Measurements from ENCODE around the gene PDZD2. TPM values are rescaled to one million over a fixed set of nuclear protein-coding genes. Genes with fewer than 3 reads are reported as not detected.

The PDZD2 gene
- total RNA-seq, 5 donors from 2014 or later (not counting 1 experiment from before 2014, with no cell fraction given), result 0.66 to 2.2 (median 1.2) TPM

DNA sequence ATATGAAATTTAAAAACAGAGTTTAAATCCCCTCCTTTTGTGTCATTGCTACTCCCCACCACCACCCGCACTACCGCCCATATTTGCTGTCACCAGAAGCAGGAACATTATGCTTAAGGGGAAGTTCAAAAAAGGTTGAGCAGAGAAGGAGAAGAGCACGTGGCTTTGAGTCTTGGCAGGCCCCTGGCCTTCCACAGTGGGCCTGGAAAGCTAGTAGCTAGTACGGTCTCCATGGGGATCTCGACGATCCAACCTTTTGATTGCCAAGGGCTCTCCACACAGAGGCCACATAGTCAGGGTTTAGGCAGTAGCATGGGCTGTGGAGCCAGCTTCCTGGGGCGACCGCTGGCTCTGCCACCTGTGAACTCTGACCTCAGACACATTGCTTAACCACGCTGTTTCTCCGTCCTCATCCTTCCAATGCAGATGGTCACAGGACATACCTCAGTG, 445.1 kb downstream of the PDZD2 start:
- no peaks in the 10 kb centered on the region for H3K9me3 ChIP-seq
- CTCF ChIA-PET, result interaction anchor here in 1 of 2 donors (1.0 kb wide), 1 partner anchor 9 kb away, joined by 4 read pairs; no protein-coding TSS in a partner anchor
- DNase-seq (no peak), ATAC-seq (replicated peaks in 1 of 4) (no peak)
- POLR2A ChIA-PET, result no interaction called here
- H3K4me3 Mint-ChIP-seq, result no peak overlapping the region
- no peaks in the 10 kb centered on the region for H3K27me3 Mint-ChIP-seq
- no peaks in the 10 kb centered on the region for H3K4me1 ChIP-seq (ENCODE audit: control insufficient read depth in 1 of 2, extremely low read depth in 1 of 2, insufficient read depth in 2 of 2, low read length in 2 of 2)
- peaks cover 5% of the 10 kb centered on the region for H3K36me3 Mint-ChIP-seq
- H3K4me1 Mint-ChIP-seq, result no peaks in the 10 kb centered on the region
- no peaks in the 10 kb centered on the region for H3K36me3 ChIP-seq (ENCODE audit: control insufficient read depth in 2 of 2, extremely low read depth in 1 of 2, insufficient read depth in 1 of 2, low read length in 1 of 2)
- H3K27ac ChIP-seq (ENCODE audit: low read length), result no peak overlapping the region
- WGBS (ENCODE audit: insufficient coverage), result 57% methylated on average over 2 of the region's 10 CpGs
- H3K27ac Mint-ChIP-seq, result no peak overlapping the region
- no peaks in the 10 kb centered on the region for H3K27me3 ChIP-seq (replicated peaks in 1 of 2; ENCODE audit: control insufficient read depth in 2 of 2, extremely low read depth in 1 of 2, insufficient read depth in 2 of 2, low read length in 1 of 2)
- no peaks in the 10 kb centered on the region for H3K9me3 Mint-ChIP-seq
- H3K4me3 ChIP-seq (ENCODE audit: control insufficient read depth in 1 of 2, extremely low read depth in 1 of 2, low read length in 1 of 2), result no peak overlapping the region

DNA sequence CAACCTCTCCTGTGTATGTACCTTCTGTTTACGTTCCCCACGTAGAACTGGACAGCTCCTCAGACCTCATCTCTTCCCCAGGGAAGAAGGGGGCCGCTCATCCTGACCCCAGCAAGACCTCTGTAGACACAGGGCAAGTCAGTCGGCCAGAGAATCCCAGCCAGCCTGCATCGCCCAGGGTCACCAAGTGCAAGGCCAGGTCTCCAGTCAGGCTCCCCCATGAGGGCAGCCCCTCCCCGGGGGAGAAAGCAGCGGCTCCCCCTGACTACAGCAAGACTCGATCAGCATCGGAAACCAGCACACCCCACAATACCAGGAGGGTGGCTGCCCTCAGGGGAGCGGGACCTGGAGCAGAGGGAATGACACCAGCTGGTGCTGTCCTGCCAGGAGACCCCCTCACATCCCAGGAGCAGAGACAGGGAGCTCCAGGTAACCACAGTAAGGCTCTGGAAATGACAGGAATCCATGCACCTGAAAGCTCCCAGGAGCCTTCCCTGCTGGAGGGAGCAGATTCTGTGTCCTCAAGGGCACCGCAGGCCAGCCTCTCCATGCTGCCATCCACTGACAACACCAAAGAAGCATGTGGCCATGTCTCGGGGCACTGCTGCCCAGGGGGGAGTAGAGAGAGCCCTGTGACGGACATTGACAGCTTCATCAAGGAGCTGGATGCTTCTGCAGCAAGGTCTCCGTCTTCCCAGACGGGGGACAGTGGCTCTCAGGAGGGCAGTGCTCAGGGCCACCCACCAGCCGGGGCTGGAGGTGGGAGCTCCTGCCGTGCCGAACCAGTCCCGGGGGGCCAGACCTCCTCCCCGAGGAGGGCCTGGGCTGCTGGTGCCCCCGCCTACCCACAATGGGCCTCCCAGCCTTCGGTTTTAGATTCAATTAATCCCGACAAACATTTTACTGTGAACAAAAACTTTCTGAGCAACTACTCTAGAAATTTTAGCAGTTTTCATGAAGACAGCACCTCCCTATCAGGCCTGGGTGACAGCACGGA, 448.5 kb downstream of the PDZD2 start:
- H3K36me3 Mint-ChIP-seq, result peaks cover 5% of the 10 kb centered on the region
- Histone ChIP-seq H3K27me3 (replicated peaks in 1 of 2; ENCODE audit: control insufficient read depth in 2 of 2, extremely low read depth in 1 of 2, insufficient read depth in 2 of 2, low read length in 1 of 2) (no peaks in the 10 kb centered on the region), H3K36me3 (ENCODE audit: control insufficient read depth in 2 of 2, extremely low read depth in 1 of 2, insufficient read depth in 1 of 2, low read length in 1 of 2) (no peaks in the 10 kb centered on the region), H3K27ac (ENCODE audit: low read length) (no peak overlapping the region), H3K4me3 (ENCODE audit: control insufficient read depth in 1 of 2, extremely low read depth in 1 of 2, low read length in 1 of 2) (no peak overlapping the region), H3K9me3 (no peaks in the 10 kb centered on the region), H3K4me1 (ENCODE audit: control insufficient read depth in 1 of 2, extremely low read depth in 1 of 2, insufficient read depth in 2 of 2, low read length in 2 of 2) (no peaks in the 10 kb centered on the region)
- CTCF ChIA-PET, result interaction anchor here in 1 of 2 donors (0.6 kb wide), 1 partner anchor 8 kb away, joined by 3 read pairs; no protein-coding TSS in a partner anchor
- 91% methylated on average over 20 of the region's 24 CpGs for WGBS (ENCODE audit: insufficient coverage)
- no peak overlapping the region for H3K4me3 Mint-ChIP-seq
- H3K9me3 Mint-ChIP-seq, result no peaks in the 10 kb centered on the region
- no peaks in the 10 kb centered on the region for H3K4me1 Mint-ChIP-seq
- H3K27ac Mint-ChIP-seq, result no peak overlapping the region
- DNase-seq, result no peak
- no peak for ATAC-seq (replicated peaks in 1 of 4)
- H3K27me3 Mint-ChIP-seq, result no peaks in the 10 kb centered on the region
- POLR2A ChIA-PET, result no interaction called here

DNA sequence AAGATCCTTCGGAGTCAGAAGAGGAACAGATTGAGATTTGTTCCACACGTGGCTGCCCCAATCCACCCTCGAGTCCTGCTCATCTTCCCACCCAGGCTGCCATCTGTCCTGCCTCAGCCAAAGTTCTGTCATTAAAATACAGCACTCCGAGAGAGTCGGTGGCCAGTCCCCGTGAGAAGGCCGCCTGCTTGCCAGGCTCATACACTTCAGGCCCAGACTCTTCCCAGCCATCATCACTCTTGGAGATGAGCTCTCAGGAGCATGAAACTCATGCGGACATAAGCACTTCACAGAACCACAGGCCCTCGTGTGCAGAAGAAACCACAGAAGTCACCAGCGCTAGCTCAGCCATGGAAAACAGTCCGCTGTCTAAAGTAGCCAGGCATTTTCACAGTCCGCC, 449.3 kb downstream of the PDZD2 start:
- WGBS (ENCODE audit: insufficient coverage), result 89% methylated on average over 9 of the region's 12 CpGs
- Histone ChIP-seq H3K36me3 (ENCODE audit: control insufficient read depth in 2 of 2, extremely low read depth in 1 of 2, insufficient read depth in 1 of 2, low read length in 1 of 2) (no peaks in the 10 kb centered on the region), H3K9me3 (no peaks in the 10 kb centered on the region), H3K4me1 (ENCODE audit: control insufficient read depth in 1 of 2, extremely low read depth in 1 of 2, insufficient read depth in 2 of 2, low read length in 2 of 2) (peaks cover 0 to 3% of the 10 kb centered on the region in 2 experiments), H3K27ac (ENCODE audit: low read length) (no peak overlapping the region), H3K27me3 (replicated peaks in 1 of 2; ENCODE audit: control insufficient read depth in 2 of 2, extremely low read depth in 1 of 2, insufficient read depth in 2 of 2, low read length in 1 of 2) (no peaks in the 10 kb centered on the region), H3K4me3 (ENCODE audit: control insufficient read depth in 1 of 2, extremely low read depth in 1 of 2, low read length in 1 of 2) (no peak overlapping the region)
- Mint-ChIP-seq H3K27ac (no peak overlapping the region), H3K4me3 (no peak overlapping the region), H3K36me3 (peaks cover 5% of the 10 kb centered on the region), H3K27me3 (no peaks in the 10 kb centered on the region), H3K9me3 (no peaks in the 10 kb centered on the region), H3K4me1 (peaks cover 2 to 4% (median 3%) of the 10 kb centered on the region in 3 donors)
- CTCF ChIA-PET, result no interaction called here
- POLR2A ChIA-PET, result no interaction called here
- ATAC-seq (replicated peaks in 1 of 4) (no peak), DNase-seq (no peak)

DNA sequence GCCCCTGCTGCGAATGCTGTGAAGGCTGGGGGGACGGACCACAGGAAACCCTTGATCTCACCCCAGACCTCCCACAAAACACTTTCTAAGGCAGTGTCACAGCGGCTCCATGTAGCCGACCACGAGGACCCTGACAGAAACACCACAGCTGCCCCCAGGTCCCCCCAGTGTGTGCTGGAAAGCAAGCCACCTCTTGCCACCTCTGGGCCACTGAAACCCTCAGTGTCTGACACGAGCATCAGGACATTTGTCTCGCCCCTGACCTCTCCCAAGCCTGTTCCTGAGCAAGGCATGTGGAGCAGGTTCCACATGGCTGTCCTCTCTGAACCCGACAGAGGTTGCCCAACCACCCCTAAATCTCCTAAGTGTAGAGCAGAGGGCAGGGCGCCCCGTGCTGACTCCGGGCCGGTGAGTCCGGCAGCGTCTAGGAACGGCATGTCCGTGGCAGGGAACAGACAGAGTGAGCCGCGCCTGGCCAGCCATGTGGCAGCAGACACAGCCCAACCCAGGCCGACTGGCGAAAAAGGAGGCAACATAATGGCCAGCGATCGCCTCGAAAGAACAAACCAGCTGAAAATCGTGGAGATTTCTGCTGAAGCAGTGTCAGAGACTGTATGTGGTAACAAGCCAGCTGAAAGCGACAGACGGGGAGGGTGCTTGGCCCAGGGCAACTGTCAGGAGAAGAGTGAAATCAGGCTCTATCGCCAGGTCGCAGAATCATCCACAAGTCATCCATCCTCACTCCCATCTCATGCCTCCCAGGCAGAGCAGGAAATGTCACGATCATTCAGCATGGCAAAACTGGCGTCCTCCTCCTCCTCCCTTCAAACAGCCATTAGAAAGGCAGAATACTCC, 450.4 kb downstream of the PDZD2 start:
- Mint-ChIP-seq H3K9me3 (no peaks in the 10 kb centered on the region), H3K4me3 (no peak overlapping the region), H3K36me3 (peaks cover 5% of the 10 kb centered on the region), H3K4me1 (peaks cover 4 to 6% (median 5%) of the 10 kb centered on the region in 3 donors), H3K27ac (no peak overlapping the region), H3K27me3 (no peaks in the 10 kb centered on the region)
- Histone ChIP-seq H3K4me1 (ENCODE audit: control insufficient read depth in 1 of 2, extremely low read depth in 1 of 2, insufficient read depth in 2 of 2, low read length in 2 of 2) (peaks cover 0 to 5% of the 10 kb centered on the region in 2 experiments), H3K36me3 (ENCODE audit: control insufficient read depth in 2 of 2, extremely low read depth in 1 of 2, insufficient read depth in 1 of 2, low read length in 1 of 2) (no peaks in the 10 kb centered on the region), H3K27me3 (replicated peaks in 1 of 2; ENCODE audit: control insufficient read depth in 2 of 2, extremely low read depth in 1 of 2, insufficient read depth in 2 of 2, low read length in 1 of 2) (no peaks in the 10 kb centered on the region), H3K4me3 (ENCODE audit: control insufficient read depth in 1 of 2, extremely low read depth in 1 of 2, low read length in 1 of 2) (no peak overlapping the region), H3K9me3 (no peaks in the 10 kb centered on the region), H3K27ac (ENCODE audit: low read length) (no peak overlapping the region)
- POLR2A ChIA-PET, result no interaction called here
- CTCF ChIA-PET, result no interaction called here
- ATAC-seq (replicated peaks in 1 of 4), result no peak
- no peak for DNase-seq
- WGBS (ENCODE audit: insufficient coverage), result 80% methylated on average over 28 of the region's 30 CpGs

DNA sequence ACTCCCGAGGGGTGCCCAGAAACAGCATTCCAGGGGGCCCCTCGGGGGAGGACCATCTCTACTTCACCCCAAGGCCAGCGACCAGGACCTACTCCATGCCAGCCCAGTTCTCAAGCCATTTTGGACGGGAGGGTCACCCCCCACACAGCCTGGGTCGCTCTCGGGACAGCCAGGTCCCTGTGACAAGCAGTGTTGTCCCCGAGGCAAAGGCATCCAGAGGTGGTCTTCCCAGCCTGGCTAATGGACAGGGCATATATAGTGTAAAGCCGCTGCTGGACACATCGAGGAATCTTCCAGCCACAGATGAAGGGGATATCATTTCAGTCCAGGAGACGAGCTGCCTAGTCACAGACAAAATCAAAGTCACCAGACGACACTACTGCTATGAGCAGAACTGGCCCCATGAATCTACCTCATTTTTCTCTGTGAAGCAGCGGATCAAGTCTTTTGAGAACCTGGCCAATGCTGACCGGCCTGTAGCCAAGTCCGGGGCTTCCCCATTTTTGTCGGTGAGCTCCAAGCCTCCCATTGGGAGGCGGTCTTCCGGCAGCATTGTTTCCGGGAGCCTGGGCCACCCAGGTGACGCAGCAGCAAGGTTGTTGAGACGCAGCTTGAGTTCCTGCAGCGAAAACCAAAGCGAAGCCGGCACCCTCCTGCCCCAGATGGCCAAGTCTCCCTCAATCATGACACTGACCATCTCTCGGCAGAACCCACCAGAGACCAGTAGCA, 451.3 kb downstream of the PDZD2 start:
- Mint-ChIP-seq H3K9me3 (no peaks in the 10 kb centered on the region), H3K4me1 (peaks cover 4 to 6% (median 5%) of the 10 kb centered on the region in 3 donors), H3K27ac (no peak overlapping the region), H3K27me3 (no peaks in the 10 kb centered on the region), H3K36me3 (peaks cover 5% of the 10 kb centered on the region), H3K4me3 (no peak overlapping the region)
- DNase-seq, result no peak
- H3K4me3 ChIP-seq (ENCODE audit: control insufficient read depth in 1 of 2, extremely low read depth in 1 of 2, low read length in 1 of 2), result no peak overlapping the region
- no peaks in the 10 kb centered on the region for H3K9me3 ChIP-seq
- no peak overlapping the region for H3K27ac ChIP-seq (ENCODE audit: low read length)
- POLR2A ChIA-PET, result no interaction called here
- H3K4me1 ChIP-seq (ENCODE audit: control insufficient read depth in 1 of 2, extremely low read depth in 1 of 2, insufficient read depth in 2 of 2, low read length in 2 of 2), result peaks cover 0 to 5% of the 10 kb centered on the region in 2 experiments
- CTCF ChIA-PET, result interaction anchor here in 1 of 2 donors (0.7 kb wide), 2 partner anchors 21 to 504 kb away, joined by 8 to 12 read pairs; no protein-coding TSS in a partner anchor
- H3K36me3 ChIP-seq (ENCODE audit: control insufficient read depth in 2 of 2, extremely low read depth in 1 of 2, insufficient read depth in 1 of 2, low read length in 1 of 2), result no peaks in the 10 kb centered on the region
- 92% methylated on average over 19 of the region's 24 CpGs for WGBS (ENCODE audit: insufficient coverage)
- ATAC-seq (replicated peaks in 1 of 4), result no peak
- no peaks in the 10 kb centered on the region for H3K27me3 ChIP-seq (replicated peaks in 1 of 2; ENCODE audit: control insufficient read depth in 2 of 2, extremely low read depth in 1 of 2, insufficient read depth in 2 of 2, low read length in 1 of 2)

DNA sequence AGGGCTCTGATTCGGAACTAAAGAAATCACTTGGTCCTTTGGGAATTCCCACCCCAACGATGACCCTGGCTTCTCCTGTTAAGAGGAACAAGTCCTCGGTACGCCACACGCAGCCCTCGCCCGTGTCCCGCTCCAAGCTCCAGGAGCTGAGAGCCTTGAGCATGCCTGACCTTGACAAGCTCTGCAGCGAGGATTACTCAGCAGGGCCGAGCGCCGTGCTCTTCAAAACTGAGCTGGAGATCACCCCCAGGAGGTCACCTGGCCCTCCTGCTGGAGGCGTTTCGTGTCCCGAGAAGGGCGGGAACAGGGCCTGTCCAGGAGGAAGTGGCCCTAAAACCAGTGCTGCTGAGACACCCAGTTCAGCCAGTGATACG, 451.8 kb downstream of the PDZD2 start:
- Histone ChIP-seq H3K27ac (ENCODE audit: low read length) (no peak overlapping the region), H3K9me3 (no peaks in the 10 kb centered on the region), H3K27me3 (replicated peaks in 1 of 2; ENCODE audit: control insufficient read depth in 2 of 2, extremely low read depth in 1 of 2, insufficient read depth in 2 of 2, low read length in 1 of 2) (no peaks in the 10 kb centered on the region), H3K4me3 (ENCODE audit: control insufficient read depth in 1 of 2, extremely low read depth in 1 of 2, low read length in 1 of 2) (no peak overlapping the region), H3K4me1 (ENCODE audit: control insufficient read depth in 1 of 2, extremely low read depth in 1 of 2, insufficient read depth in 2 of 2, low read length in 2 of 2) (peaks cover 0 to 5% of the 10 kb centered on the region in 2 experiments), H3K36me3 (ENCODE audit: control insufficient read depth in 2 of 2, extremely low read depth in 1 of 2, insufficient read depth in 1 of 2, low read length in 1 of 2) (no peaks in the 10 kb centered on the region)
- DNase-seq (no peak), ATAC-seq (replicated peaks in 1 of 4) (no peak)
- Mint-ChIP-seq H3K27me3 (no peaks in the 10 kb centered on the region), H3K4me1 (peaks cover 4 to 6% (median 5%) of the 10 kb centered on the region in 3 donors), H3K9me3 (no peaks in the 10 kb centered on the region), H3K4me3 (no peak overlapping the region), H3K27ac (no peak overlapping the region), H3K36me3 (peaks cover 5% of the 10 kb centered on the region)
- CTCF ChIA-PET, result interaction anchor here in 1 of 2 donors (0.7 kb wide), 2 partner anchors 20 to 504 kb away, joined by 8 to 12 read pairs; no protein-coding TSS in a partner anchor
- POLR2A ChIA-PET, result no interaction called here
- 93% methylated on average over 16 of the region's 17 CpGs for WGBS (ENCODE audit: insufficient coverage)

Measured in T-cell (primary cell).